Uterus (tissue), 2 donors: ENCODE results near the gene IKZF1.

Experiments used
- CTCF ChIP-seq, 4 experiments: fragments of 200-600 bp in 2 of 4; fragments of 450-650 bp in 2 of 4; sonication (generic) in 2 of 4; IDR thresholded peaks; one replicate each; pipeline ENCODE4 v1.5.1; 2016 to 2019; ENCODE audit warnings: antibody characterized with exemption in 4 of 4, mild to moderate bottlenecking in 2 of 4, moderate library complexity in 1 of 4
- POLR2A ChIP-seq, 2 donors: fragments of 450-650 bp; IDR thresholded peaks; one replicate each; pipeline ENCODE4 v1.6.1; 2016; ENCODE audit warnings: antibody characterized with exemption in 2 of 2, mild to moderate bottlenecking in 1 of 2, moderate library complexity in 1 of 2

DNA sequence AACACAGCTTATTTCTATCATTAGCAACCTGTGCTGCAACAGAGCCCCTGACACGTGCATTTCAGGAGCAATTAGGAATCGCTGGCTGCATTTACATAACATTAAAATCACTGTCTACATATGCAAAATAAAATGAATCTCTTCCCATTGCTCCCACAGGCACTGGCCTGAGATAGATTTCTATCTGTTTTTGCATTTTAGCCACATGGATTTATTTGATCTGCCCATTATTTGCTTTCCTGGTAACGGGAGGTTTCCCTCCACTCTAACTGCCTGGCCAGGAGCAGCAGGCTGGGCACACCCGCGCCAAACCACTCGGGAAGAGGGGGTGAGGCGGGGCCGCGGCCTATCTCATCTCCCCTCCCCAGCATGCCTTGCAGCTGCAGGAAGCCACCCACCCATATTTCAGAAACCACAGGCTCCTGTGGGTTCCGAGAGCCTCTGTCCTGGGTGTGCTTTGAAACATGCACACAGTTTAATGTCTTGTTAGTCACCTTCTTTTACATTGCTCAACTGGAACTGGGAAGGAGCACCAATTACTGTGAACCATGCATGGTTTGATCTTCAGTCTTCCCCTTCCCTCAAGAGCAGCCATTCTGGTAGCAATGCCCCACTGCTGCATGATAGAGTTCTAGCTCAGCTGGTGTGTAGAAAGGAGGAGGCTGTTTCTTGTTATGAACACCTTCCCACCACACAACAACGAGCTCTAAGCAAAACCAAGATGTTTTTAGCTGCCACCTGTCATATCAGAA lies 37.7 kb upstream of the IKZF1 start:
- TF ChIP-seq POLR2A (IDR thresholded peaks at IDR 0.05) (no peak), CTCF (IDR thresholded peaks at IDR 0.05) (no peak)
